H9 (cell line): ENCODE data around the gene UCKL1. TPM values are rescaled to one million over a fixed set of nuclear protein-coding genes. Genes with fewer than 3 reads are reported as not detected.

ENCODE experiments used
- DNase-seq: peaks from one replicate; pipeline ENCODE4 v3.0.0-alpha.2; 2017
- H2AFZ ChIP-seq: one replicate; pipeline ENCODE4 v1.6.1; 2013; ENCODE audit warnings: mild to moderate bottlenecking, low read length, control low read depth, moderate library complexity
- H2AK5ac ChIP-seq: 2 replicates; pipeline ENCODE4 v1.6.1; 2013; ENCODE audit warnings: low read length, control low read depth, mixed read lengths; ENCODE audit not compliant: insufficient read length
- H2BK120ac ChIP-seq: one replicate; pipeline ENCODE4 v1.6.1; 2013; ENCODE audit warnings: low read depth, mild to moderate bottlenecking, low read length, control low read depth, inconsistent platforms; ENCODE audit not compliant: poor library complexity, severe bottlenecking
- H2BK12ac ChIP-seq: 2 replicates; pipeline ENCODE4 v1.6.1; 2013; ENCODE audit warnings: low read length, control low read depth, mixed read lengths, low read depth; ENCODE audit not compliant: insufficient read length
- H2BK15ac ChIP-seq: 2 replicates; pipeline ENCODE4 v1.6.1; 2013; ENCODE audit warnings: low read depth, low read length, control low read depth
- H2BK20ac ChIP-seq: one replicate; pipeline ENCODE4 v1.6.1; 2013; ENCODE audit warnings: low read depth, mild to moderate bottlenecking, low read length, control low read depth, inconsistent platforms; ENCODE audit not compliant: poor library complexity, severe bottlenecking
- H2BK5ac ChIP-seq: 2 replicates; pipeline ENCODE4 v1.6.1; 2013; ENCODE audit warnings: low read length, control low read depth, mixed read lengths; ENCODE audit not compliant: insufficient read length
- H3K14ac ChIP-seq: 2 replicates; pipeline ENCODE4 v1.6.1; 2013; ENCODE audit warnings: low read length, control low read depth; ENCODE audit not compliant: insufficient read depth
- H3K18ac ChIP-seq: 2 replicates; pipeline ENCODE4 v1.6.1; 2013; ENCODE audit warnings: low read depth, mild to moderate bottlenecking, mixed read lengths, low read length, control low read depth; ENCODE audit not compliant: insufficient read length
- H3K23ac ChIP-seq: 2 replicates; pipeline ENCODE4 v1.6.1; 2013; ENCODE audit warnings: low read length, control low read depth, mixed read lengths, low read depth; ENCODE audit not compliant: insufficient read length
- H3K23me2 ChIP-seq: 2 replicates; pipeline ENCODE4 v1.6.1; 2013; ENCODE audit warnings: low read depth, mild to moderate bottlenecking, mixed read lengths, low read length, control low read depth; ENCODE audit not compliant: insufficient read length, poor library complexity, severe bottlenecking
- H3K27ac ChIP-seq: 2 replicates; pipeline ENCODE4 v1.5.1; 2013; ENCODE audit warnings: low read length, control low read depth, mixed read lengths, low read depth; ENCODE audit not compliant: insufficient read length
- H3K27me3 ChIP-seq: 2 replicates; pipeline ENCODE4 v1.6.1; 2013; ENCODE audit warnings: low read length, control low read depth, inconsistent platforms; ENCODE audit not compliant: insufficient read depth
- H3K4ac ChIP-seq: 2 replicates; pipeline ENCODE4 v1.6.1; 2013; ENCODE audit warnings: low read depth, mild to moderate bottlenecking, control low read depth, inconsistent platforms, low read length, moderate library complexity
- H3K4me1 ChIP-seq: 2 replicates; pipeline ENCODE4 v1.6.1; 2013; ENCODE audit warnings: low read length, control low read depth, inconsistent platforms; ENCODE audit not compliant: insufficient read depth
- H3K4me2 ChIP-seq: 2 replicates; pipeline ENCODE4 v1.6.1; 2013; ENCODE audit warnings: low read length, control low read depth, mixed read lengths; ENCODE audit not compliant: insufficient read length, insufficient read depth
- H3K56ac ChIP-seq: 2 replicates; pipeline ENCODE4 v1.6.1; 2013; ENCODE audit warnings: low read depth, mild to moderate bottlenecking, mixed read lengths, low read length, control low read depth; ENCODE audit not compliant: insufficient read length
- H3K79me1 ChIP-seq: 2 replicates; pipeline ENCODE4 v1.6.1; 2013; ENCODE audit warnings: low read depth, mild to moderate bottlenecking, moderate library complexity, low read length, control low read depth, inconsistent platforms; ENCODE audit not compliant: insufficient read depth, poor library complexity, severe bottlenecking
- H3K79me2 ChIP-seq: 2 replicates; pipeline ENCODE4 v1.6.1; 2013; ENCODE audit warnings: low read length, control low read depth, inconsistent platforms; ENCODE audit not compliant: insufficient read depth
- H3K9ac ChIP-seq: 2 replicates; pipeline ENCODE4 v1.6.1; 2013; ENCODE audit warnings: low read length, control low read depth, mixed read lengths; ENCODE audit not compliant: insufficient read length; ENCODE audit errors: extremely low read depth
- H3K9me3 ChIP-seq: one replicate; pipeline ENCODE4 v1.6.1; 2013; ENCODE audit warnings: low read depth, low read length, inconsistent platforms; ENCODE audit not compliant: control insufficient read depth
- H3T11ph ChIP-seq: one replicate; pipeline ENCODE4 v1.6.1; 2013; ENCODE audit warnings: mild to moderate bottlenecking, low read length, control low read depth, inconsistent platforms
- H4K20me1 ChIP-seq: one replicate; pipeline ENCODE4 v1.6.1; 2013; ENCODE audit not compliant: control insufficient read depth, insufficient read length, insufficient read depth
- H4K5ac ChIP-seq: 2 replicates; pipeline ENCODE4 v1.6.1; 2013; ENCODE audit warnings: low read depth, mild to moderate bottlenecking, mixed read lengths, low read length, control low read depth; ENCODE audit not compliant: insufficient read length
- H4K8ac ChIP-seq: replicated peaks from 2 replicates; pipeline ENCODE4 v1.6.1; 2013; ENCODE audit warnings: low read length, control low read depth, mixed read lengths, low read depth; ENCODE audit not compliant: insufficient read length
- H4K91ac ChIP-seq: 2 replicates; pipeline ENCODE4 v1.6.1; 2013; ENCODE audit warnings: low read depth, mild to moderate bottlenecking, moderate library complexity, mixed read lengths, low read length, control low read depth; ENCODE audit not compliant: insufficient read length
- H3K27ac Mint-ChIP-seq, 3 experiments: 2 replicates in 2 of 3; 3 replicates in 1 of 3; pipeline ENCODE4 v1.8.0; 2020 to 2021; ENCODE audit warnings: mixed read lengths in 3 of 3, mild to moderate bottlenecking in 1 of 3, moderate library complexity in 1 of 3
- H3K27me3 Mint-ChIP-seq: 2 replicates; pipeline ENCODE4 v1.8.0; 2021; ENCODE audit warnings: low read depth, mild to moderate bottlenecking, moderate library complexity, mixed read lengths
- H3K36me3 Mint-ChIP-seq, 3 experiments: 2 replicates in 2 of 3; 3 replicates in 1 of 3; pipeline ENCODE4 v1.8.0; 2020 to 2021; ENCODE audit warnings: low read depth in 3 of 3, mixed read lengths in 3 of 3; ENCODE audit not compliant: insufficient read depth in 1 of 3
- H3K4me1 Mint-ChIP-seq, 2 experiments: 2 replicates each; pipeline ENCODE4 v1.8.0; 2020; ENCODE audit warnings: mixed read lengths in 2 of 2
- H3K4me3 Mint-ChIP-seq, 2 experiments: 2 replicates in 1 of 2; 3 replicates in 1 of 2; pipeline ENCODE4 v1.8.0; 2020 to 2021; ENCODE audit warnings: mild to moderate bottlenecking in 2 of 2, mixed read lengths in 2 of 2, moderate library complexity in 1 of 2
- H3K9me3 Mint-ChIP-seq, 2 experiments: 2 replicates in 1 of 2; 3 replicates in 1 of 2; pipeline ENCODE4 v1.8.0; 2020; ENCODE audit warnings: mild to moderate bottlenecking in 2 of 2, mixed read lengths in 2 of 2, moderate library complexity in 1 of 2
- WGBS: extraction: QIAGEN DNeasy Blood & Tissue Kit; methylation state at CpG from one replicate; pipeline ENCODE4 v1.1.7; 2013; ENCODE audit warnings: missing lambda C conversion rate, low lambda C conversion rate, mixed read lengths; ENCODE audit not compliant: insufficient read length; ENCODE audit errors: extremely low coverage; 5-methylcytosine and 5-hydroxymethylcytosine counted together
- total RNA-seq: library from RNA; stranded (reverse); gene quantifications from 2 replicates; pipeline ENCODE4 v1.2.1, GENCODE V29; 2021
- TF ChIP-seq, protein P1 (sequence below): fragments of 200-600 bp; sonication (generic); conservative IDR thresholded peaks from 3 replicates; pipeline ENCODE4 v1.8.0; 2021; ENCODE audit warnings: antibody characterized with exemption, mild to moderate bottlenecking

Gene UCKL1
- total RNA-seq, 1 experiment from 2014 or later: 40.9 TPM

DNA sequence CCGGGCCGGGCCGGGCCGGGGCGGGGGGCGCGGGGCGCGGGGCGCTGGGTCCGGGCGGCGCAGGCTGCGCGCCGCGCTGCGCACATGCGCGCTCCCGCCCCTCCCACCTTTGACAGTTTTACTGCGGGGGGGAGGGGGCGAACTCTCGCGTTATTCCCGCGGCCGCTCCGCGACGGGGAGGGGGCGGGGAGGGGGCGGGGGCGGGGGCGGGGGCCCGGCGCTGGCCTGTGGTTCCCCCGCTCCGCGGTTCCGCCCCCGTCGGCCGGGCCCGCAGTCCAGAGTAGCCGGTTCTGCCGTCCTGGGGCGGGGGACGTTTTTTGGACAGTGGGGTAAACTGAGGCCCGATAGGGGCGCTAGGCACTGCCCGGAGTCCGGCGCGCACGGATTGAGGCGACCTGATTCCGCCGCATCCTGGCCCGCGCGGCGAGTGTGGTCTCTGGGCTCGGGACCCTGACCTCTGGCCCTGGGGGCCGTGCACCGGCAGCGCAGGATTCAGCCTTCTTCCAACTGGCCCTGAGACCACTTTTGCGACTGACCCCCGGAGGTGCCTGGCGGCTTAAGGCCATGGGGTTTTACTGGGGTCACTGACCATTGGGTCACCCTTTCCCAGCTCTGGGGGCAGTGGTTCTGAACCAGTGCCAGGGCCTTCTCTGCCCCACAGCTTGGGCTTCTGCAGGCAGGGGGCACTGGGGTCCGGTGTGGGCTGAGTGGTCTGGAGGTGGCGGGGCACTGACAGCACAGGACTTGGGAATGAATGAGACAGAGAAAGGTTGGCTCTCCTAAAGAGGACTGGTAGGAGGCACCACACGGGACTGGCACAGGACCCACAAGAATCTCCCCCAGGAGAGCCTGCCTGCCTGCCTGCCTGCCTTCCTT, 13.9 kb upstream of the UCKL1 start, which contains the start of gene ZNF512B:
ZNF512B (minus strand) TSS at position 93 of the 876 bp plus-strand sequence. CDS start 1,980 bp downstream, outside the sequence.
- Mint-ChIP-seq H3K9me3 (peaks cover 2 to 10% of the 10 kb centered on the region in 2 experiments; a peak in 3 of 5 replicates), H3K4me3 (peak within 1 kb of the TSS; percentile 82 to 85), H3K4me1 (peaks cover 18 to 23% of the 10 kb centered on the region in 2 experiments), H3K27me3 (peaks cover 14% of the 10 kb centered on the region), H3K27ac (peak within 1 kb of the TSS in 1 of 3 experiments; percentile 92; a peak in 2 of 7 replicates), H3K36me3 (peaks cover 6 to 32% (median 22%) of the 10 kb centered on the region in 3 experiments)
- Histone ChIP-seq H3K79me1 (no peaks in the 10 kb centered on the region), H2BK15ac (no peak within 1 kb of the TSS), H3K56ac (no peak within 1 kb of the TSS), H4K5ac (no peak within 1 kb of the TSS), H2AFZ (no peak within 1 kb of the TSS), H3K27ac (no peak within 1 kb of the TSS), H3K4ac (no peak within 1 kb of the TSS), H3K79me2 (no peaks in the 10 kb centered on the region), H3K14ac (no peak within 1 kb of the TSS; the same call in 1 of the 2 replicates), H2BK12ac (no peak within 1 kb of the TSS), H3K4me1 (no peaks in the 10 kb centered on the region; the same call in 1 of the 2 replicates), H2BK5ac (no peak within 1 kb of the TSS), H2BK20ac (no peak within 1 kb of the TSS), H3K23ac (no peak within 1 kb of the TSS), H4K91ac (no peak within 1 kb of the TSS), H3K27me3 (no peaks in the 10 kb centered on the region; the same call in 1 of the 2 replicates), H2AK5ac (no peak within 1 kb of the TSS), H4K20me1 (no peaks in the 10 kb centered on the region), H4K8ac (no peak within 1 kb of the TSS), H3K18ac (no peak within 1 kb of the TSS), H3K9me3 (peaks cover 26% of the 10 kb centered on the region), H3T11ph (no peak within 1 kb of the TSS), H2BK120ac (no peak within 1 kb of the TSS), H3K9ac (no peak within 1 kb of the TSS), H3K23me2 (peaks cover 11% of the 10 kb centered on the region), H3K4me2 (peak within 1 kb of the TSS; percentile 62)
- TF ChIP-seq, protein P1, sequence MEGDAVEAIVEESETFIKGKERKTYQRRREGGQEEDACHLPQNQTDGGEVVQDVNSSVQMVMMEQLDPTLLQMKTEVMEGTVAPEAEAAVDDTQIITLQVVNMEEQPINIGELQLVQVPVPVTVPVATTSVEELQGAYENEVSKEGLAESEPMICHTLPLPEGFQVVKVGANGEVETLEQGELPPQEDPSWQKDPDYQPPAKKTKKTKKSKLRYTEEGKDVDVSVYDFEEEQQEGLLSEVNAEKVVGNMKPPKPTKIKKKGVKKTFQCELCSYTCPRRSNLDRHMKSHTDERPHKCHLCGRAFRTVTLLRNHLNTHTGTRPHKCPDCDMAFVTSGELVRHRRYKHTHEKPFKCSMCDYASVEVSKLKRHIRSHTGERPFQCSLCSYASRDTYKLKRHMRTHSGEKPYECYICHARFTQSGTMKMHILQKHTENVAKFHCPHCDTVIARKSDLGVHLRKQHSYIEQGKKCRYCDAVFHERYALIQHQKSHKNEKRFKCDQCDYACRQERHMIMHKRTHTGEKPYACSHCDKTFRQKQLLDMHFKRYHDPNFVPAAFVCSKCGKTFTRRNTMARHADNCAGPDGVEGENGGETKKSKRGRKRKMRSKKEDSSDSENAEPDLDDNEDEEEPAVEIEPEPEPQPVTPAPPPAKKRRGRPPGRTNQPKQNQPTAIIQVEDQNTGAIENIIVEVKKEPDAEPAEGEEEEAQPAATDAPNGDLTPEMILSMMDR: no peak
- DNase-seq: peak; percentile 57
- WGBS: no CpG with 5 or more reads among the region's 73 CpGs
